Liver (tissue), 9 donors: ENCODE data around the gene CEP128. TPM values are rescaled to one million over a fixed set of nuclear protein-coding genes. Genes with fewer than 3 reads are reported as not detected.

Experiments
- DNase-seq: peaks from one replicate; pipeline ENCODE4 v3.0.0-alpha.2; 2017; ENCODE audit warnings: low spot score
- H3K27ac ChIP-seq, 2 donors: one replicate each; pipeline ENCODE4 v1.7.0; 2013; ENCODE audit warnings: inconsistent platforms in 2 of 2, low read length in 2 of 2, control low read depth in 1 of 2, low read depth in 1 of 2, mild to moderate bottlenecking in 1 of 2
- H3K27me3 ChIP-seq, 4 donors: one replicate each; pipeline versions ENCODE4 v1.6.1 to v1.7.0; 2013; ENCODE audit warnings: low read length in 3 of 4, inconsistent platforms in 1 of 4, mild to moderate bottlenecking in 1 of 4, moderate library complexity in 1 of 4; ENCODE audit not compliant: control insufficient read depth in 4 of 4, insufficient read depth in 4 of 4
- H3K36me3 ChIP-seq, 4 donors: one replicate each; pipeline versions ENCODE4 v1.6.1 to v1.7.0; 2013; ENCODE audit warnings: low read length in 3 of 4, mild to moderate bottlenecking in 3 of 4, low read depth in 1 of 4, moderate library complexity in 1 of 4; ENCODE audit not compliant: control insufficient read depth in 4 of 4, insufficient read depth in 3 of 4
- H3K4me1 ChIP-seq, 4 donors: one replicate each; pipeline versions ENCODE4 v1.6.1 to v1.7.0; 2013; ENCODE audit warnings: low read length in 3 of 4, mild to moderate bottlenecking in 3 of 4, moderate library complexity in 1 of 4; ENCODE audit not compliant: control insufficient read depth in 4 of 4, insufficient read depth in 4 of 4
- H3K4me3 ChIP-seq, 3 donors: one replicate each; pipeline versions ENCODE4 v1.6.1 to v1.7.0; 2013; ENCODE audit warnings: low read length in 3 of 3, control low read depth in 1 of 3, low read depth in 1 of 3, mild to moderate bottlenecking in 1 of 3
- H3K9ac ChIP-seq, 2 donors: one replicate each; pipeline ENCODE4 v1.7.0; 2013; ENCODE audit warnings: low read length in 2 of 2, mild to moderate bottlenecking in 2 of 2, moderate library complexity in 2 of 2, control low read depth in 1 of 2, low read depth in 1 of 2
- H3K9me3 ChIP-seq, 4 donors: one replicate each; pipeline versions ENCODE4 v1.6.1 to v1.7.0; 2013; ENCODE audit warnings: low read length in 3 of 4; ENCODE audit not compliant: control insufficient read depth in 4 of 4
- EGR1 ChIP-seq, 2 donors: IDR thresholded peaks; 2 replicates each; pipeline ENCODE4 v1.6.1; 2016 to 2018; ENCODE audit warnings: antibody characterized with exemption in 2 of 2, low read depth in 2 of 2
- FOXA1 ChIP-seq: IDR thresholded peaks from 2 replicates; pipeline ENCODE4 v1.6.1; 2016; ENCODE audit warnings: antibody characterized with exemption
- FOXA2 ChIP-seq: IDR thresholded peaks from 2 replicates; pipeline ENCODE4 v1.6.1; 2016; ENCODE audit warnings: antibody characterized with exemption
- GABPA ChIP-seq, 2 donors: IDR thresholded peaks in 1 of 2; conservative IDR thresholded peaks in 1 of 2; 2 replicates each; pipeline ENCODE4 v1.6.1; 2016; ENCODE audit warnings: antibody characterized with exemption in 2 of 2, mild to moderate bottlenecking in 1 of 2, moderate library complexity in 1 of 2
- HNF4A ChIP-seq, 2 donors: conservative IDR thresholded peaks; 2 replicates each; pipeline ENCODE4 v1.6.1; 2016; ENCODE audit warnings: antibody characterized with exemption in 2 of 2, mild to moderate bottlenecking in 2 of 2
- HNF4G ChIP-seq: IDR thresholded peaks from 2 replicates; pipeline ENCODE4 v1.6.1; 2016; ENCODE audit warnings: antibody characterized with exemption
- JUND ChIP-seq, 2 donors: IDR thresholded peaks; 2 replicates each; pipeline ENCODE4 v1.6.1; 2016; ENCODE audit warnings: antibody characterized with exemption in 2 of 2
- NR2F2 ChIP-seq: IDR thresholded peaks from 2 replicates; pipeline ENCODE4 v1.6.1; 2016; ENCODE audit warnings: antibody characterized with exemption
- RAD21 ChIP-seq, 2 donors: IDR thresholded peaks; 2 replicates each; pipeline ENCODE4 v1.6.1; 2016; ENCODE audit warnings: antibody characterized with exemption in 2 of 2, mild to moderate bottlenecking in 2 of 2
- RXRA ChIP-seq, 2 donors: IDR thresholded peaks; 2 replicates each; pipeline ENCODE4 v1.6.1; 2017 to 2018; ENCODE audit warnings: antibody characterized with exemption in 2 of 2, mild to moderate bottlenecking in 1 of 2
- SP1 ChIP-seq: IDR thresholded peaks from 2 replicates; pipeline ENCODE4 v1.6.1; 2018; ENCODE audit warnings: antibody characterized with exemption, mild to moderate bottlenecking
- YY1 ChIP-seq: IDR thresholded peaks from 2 replicates; pipeline ENCODE4 v1.6.1; 2016; ENCODE audit warnings: antibody characterized with exemption, mild to moderate bottlenecking
- WGBS: extraction: QIAGEN DNeasy Blood & Tissue Kit; methylation state at CpG from one replicate; pipeline ENCODE4 v1.1.7; 2013; 5-methylcytosine and 5-hydroxymethylcytosine counted together
- polyA plus RNA-seq, 2 donors: library from polyadenylated mRNA; stranded (reverse) in 1 of 2; unstranded in 1 of 2; fragments of 200-250 nt in 1 of 2; fragments of >200 nt in 1 of 2; fragmentation: Nextera tagmentation in 1 of 2; extraction: Ambion mirVana in 1 of 2; gene quantifications; one replicate each; pipeline versions ENCODE4 v1.2.1 to v1.2.3, GENCODE V29; 2013 to 2015
- total RNA-seq, 2 donors: library from RNA; depleted of rRNA; stranded (reverse); fragments of >200 nt; gene quantifications; one replicate each; pipeline ENCODE4 v1.2.3, GENCODE V29; 2014
- TF ChIP-seq, protein P1 (sequence below): IDR thresholded peaks from 2 replicates; pipeline ENCODE4 v1.6.1; 2016; ENCODE audit warnings: antibody characterized with exemption, mild to moderate bottlenecking
- TF ChIP-seq, protein P2 (sequence below): IDR thresholded peaks from 2 replicates; pipeline ENCODE4 v1.6.1; 2016; ENCODE audit warnings: antibody characterized with exemption
- TF ChIP-seq, protein P3 (sequence below): IDR thresholded peaks from 2 replicates; pipeline ENCODE4 v1.6.1; 2016; ENCODE audit warnings: antibody characterized with exemption
- TF ChIP-seq, protein P4 (sequence below): fragments of 150-350 bp; IDR thresholded peaks from 2 replicates; pipeline ENCODE4 v1.5.1; 2017; ENCODE audit warnings: improper control_type of control experiment, low read depth, low read length; ENCODE audit not compliant: missing input control
- TF ChIP-seq, protein P5 (sequence below): IDR thresholded peaks from 2 replicates; pipeline ENCODE4 v1.6.1; 2016; ENCODE audit warnings: antibody characterized with exemption
- donor health status: healthy.
- donor health status: healthy.
- donor health status: healthy.
- donor health status: healthy.
- donor health status: healthy.

CEP128 gene
- total and polyA plus RNA-seq, 4 donors: 0.27 to 3.8 (median 1.4) TPM

DNA sequence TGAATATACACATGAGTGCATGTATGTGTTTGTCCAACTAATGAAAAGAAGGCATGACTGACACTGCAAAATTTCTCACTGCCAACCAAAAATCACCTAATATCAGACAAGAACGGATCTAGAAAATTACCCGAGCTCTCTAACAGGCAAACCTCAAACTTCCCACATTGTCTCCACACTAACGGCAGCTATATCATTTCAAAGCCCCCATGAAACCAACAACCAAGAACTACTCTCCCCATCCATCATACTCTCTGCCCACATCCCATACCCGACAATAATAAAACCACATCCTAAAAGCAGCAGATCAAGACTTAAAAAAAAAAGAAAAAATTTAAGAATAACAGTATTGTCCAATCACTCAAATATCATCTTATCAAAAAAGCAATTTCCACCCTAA lies 227.1 kb downstream of the CEP128 start:
- H3K9ac ChIP-seq: no peak overlapping the region
- no peak overlapping the region for H3K27ac ChIP-seq
- H3K27me3 ChIP-seq: no peaks in the 10 kb centered on the region
- TF ChIP-seq FOXA2 (no peak), JUND (IDR thresholded peaks at IDR 0.05) (no peak), HNF4G (no peak), RXRA (IDR thresholded peaks at IDR 0.05) (no peak), YY1 (no peak), RAD21 (IDR thresholded peaks at IDR 0.05) (no peak), SP1 (no peak), EGR1 (IDR thresholded peaks at IDR 0.05; ENCODE audit: low read depth in 2 of 2) (no peak), NR2F2 (no peak), GABPA (IDR thresholded peaks at IDR 0.05 in 1 of 2, conservative IDR thresholded peaks at IDR 0.05 in 1 of 2) (no peak), FOXA1 (no peak)
- TF ChIP-seq, protein P1, sequence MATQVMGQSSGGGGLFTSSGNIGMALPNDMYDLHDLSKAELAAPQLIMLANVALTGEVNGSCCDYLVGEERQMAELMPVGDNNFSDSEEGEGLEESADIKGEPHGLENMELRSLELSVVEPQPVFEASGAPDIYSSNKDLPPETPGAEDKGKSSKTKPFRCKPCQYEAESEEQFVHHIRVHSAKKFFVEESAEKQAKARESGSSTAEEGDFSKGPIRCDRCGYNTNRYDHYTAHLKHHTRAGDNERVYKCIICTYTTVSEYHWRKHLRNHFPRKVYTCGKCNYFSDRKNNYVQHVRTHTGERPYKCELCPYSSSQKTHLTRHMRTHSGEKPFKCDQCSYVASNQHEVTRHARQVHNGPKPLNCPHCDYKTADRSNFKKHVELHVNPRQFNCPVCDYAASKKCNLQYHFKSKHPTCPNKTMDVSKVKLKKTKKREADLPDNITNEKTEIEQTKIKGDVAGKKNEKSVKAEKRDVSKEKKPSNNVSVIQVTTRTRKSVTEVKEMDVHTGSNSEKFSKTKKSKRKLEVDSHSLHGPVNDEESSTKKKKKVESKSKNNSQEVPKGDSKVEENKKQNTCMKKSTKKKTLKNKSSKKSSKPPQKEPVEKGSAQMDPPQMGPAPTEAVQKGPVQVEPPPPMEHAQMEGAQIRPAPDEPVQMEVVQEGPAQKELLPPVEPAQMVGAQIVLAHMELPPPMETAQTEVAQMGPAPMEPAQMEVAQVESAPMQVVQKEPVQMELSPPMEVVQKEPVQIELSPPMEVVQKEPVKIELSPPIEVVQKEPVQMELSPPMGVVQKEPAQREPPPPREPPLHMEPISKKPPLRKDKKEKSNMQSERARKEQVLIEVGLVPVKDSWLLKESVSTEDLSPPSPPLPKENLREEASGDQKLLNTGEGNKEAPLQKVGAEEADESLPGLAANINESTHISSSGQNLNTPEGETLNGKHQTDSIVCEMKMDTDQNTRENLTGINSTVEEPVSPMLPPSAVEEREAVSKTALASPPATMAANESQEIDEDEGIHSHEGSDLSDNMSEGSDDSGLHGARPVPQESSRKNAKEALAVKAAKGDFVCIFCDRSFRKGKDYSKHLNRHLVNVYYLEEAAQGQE: no peak
- TF ChIP-seq, protein P2, sequence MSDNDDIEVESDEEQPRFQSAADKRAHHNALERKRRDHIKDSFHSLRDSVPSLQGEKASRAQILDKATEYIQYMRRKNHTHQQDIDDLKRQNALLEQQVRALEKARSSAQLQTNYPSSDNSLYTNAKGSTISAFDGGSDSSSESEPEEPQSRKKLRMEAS: no peak
- TF ChIP-seq, protein P3, sequence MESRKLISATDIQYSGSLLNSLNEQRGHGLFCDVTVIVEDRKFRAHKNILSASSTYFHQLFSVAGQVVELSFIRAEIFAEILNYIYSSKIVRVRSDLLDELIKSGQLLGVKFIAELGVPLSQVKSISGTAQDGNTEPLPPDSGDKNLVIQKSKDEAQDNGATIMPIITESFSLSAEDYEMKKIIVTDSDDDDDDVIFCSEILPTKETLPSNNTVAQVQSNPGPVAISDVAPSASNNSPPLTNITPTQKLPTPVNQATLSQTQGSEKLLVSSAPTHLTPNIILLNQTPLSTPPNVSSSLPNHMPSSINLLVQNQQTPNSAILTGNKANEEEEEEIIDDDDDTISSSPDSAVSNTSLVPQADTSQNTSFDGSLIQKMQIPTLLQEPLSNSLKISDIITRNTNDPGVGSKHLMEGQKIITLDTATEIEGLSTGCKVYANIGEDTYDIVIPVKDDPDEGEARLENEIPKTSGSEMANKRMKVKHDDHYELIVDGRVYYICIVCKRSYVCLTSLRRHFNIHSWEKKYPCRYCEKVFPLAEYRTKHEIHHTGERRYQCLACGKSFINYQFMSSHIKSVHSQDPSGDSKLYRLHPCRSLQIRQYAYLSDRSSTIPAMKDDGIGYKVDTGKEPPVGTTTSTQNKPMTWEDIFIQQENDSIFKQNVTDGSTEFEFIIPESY: no peak
- no peaks in the 10 kb centered on the region for H3K36me3 ChIP-seq
- 84% methylated on average over 4 of the region's 4 CpGs for WGBS
- no peaks in the 10 kb centered on the region for H3K4me1 ChIP-seq
- no peak overlapping the region for H3K4me3 ChIP-seq
- no peaks in the 10 kb centered on the region for H3K9me3 ChIP-seq
- DNase-seq: no peak

DNA sequence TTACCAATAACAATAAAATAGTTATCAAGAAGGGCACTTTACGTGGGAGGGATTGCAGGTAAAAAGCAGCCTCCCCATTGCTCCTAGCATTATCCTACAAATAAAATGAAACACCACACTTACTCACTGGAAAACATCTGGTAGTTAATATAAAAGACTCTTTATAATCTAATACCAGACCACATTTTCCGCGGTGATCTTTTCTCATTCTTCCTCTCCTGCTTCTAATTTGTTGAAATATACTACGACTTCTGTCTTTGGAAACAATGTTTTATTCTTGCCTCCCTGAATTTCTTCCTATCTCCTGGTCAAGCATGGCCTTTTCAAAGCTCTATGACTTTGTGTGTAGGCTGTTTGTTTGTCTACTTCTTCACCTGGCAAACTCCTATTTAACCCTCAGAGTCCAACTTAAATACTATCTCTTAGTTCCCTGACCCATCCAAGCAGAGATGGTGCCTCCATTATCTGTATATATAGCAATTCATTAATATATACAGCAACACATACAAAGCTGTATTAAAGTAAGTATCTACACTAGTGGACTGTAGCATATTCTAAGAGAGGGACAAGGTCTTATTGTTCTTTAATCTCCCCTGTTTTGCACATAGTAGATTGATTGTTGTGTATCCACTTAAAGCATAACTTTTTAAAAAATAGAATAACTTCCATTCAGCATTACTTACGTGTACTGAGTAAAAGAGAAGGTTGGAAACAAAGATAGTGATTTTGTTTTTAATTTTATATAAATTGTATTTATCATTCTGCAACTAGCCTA lies 228.3 kb downstream of the CEP128 start:
- no peak for DNase-seq
- WGBS: 97% methylated on average over 5 of the region's 5 CpGs
- Histone ChIP-seq H3K4me1 (no peaks in the 10 kb centered on the region), H3K9ac (no peak overlapping the region), H3K9me3 (no peaks in the 10 kb centered on the region), H3K4me3 (no peak overlapping the region), H3K36me3 (no peaks in the 10 kb centered on the region), H3K27me3 (no peaks in the 10 kb centered on the region), H3K27ac (no peak overlapping the region)
- no peak for TF ChIP-seq JUND (IDR thresholded peaks at IDR 0.05)
- no peak for TF ChIP-seq RAD21 (IDR thresholded peaks at IDR 0.05)
- TF ChIP-seq, protein P1: no peak
- TF ChIP-seq, protein P4, sequence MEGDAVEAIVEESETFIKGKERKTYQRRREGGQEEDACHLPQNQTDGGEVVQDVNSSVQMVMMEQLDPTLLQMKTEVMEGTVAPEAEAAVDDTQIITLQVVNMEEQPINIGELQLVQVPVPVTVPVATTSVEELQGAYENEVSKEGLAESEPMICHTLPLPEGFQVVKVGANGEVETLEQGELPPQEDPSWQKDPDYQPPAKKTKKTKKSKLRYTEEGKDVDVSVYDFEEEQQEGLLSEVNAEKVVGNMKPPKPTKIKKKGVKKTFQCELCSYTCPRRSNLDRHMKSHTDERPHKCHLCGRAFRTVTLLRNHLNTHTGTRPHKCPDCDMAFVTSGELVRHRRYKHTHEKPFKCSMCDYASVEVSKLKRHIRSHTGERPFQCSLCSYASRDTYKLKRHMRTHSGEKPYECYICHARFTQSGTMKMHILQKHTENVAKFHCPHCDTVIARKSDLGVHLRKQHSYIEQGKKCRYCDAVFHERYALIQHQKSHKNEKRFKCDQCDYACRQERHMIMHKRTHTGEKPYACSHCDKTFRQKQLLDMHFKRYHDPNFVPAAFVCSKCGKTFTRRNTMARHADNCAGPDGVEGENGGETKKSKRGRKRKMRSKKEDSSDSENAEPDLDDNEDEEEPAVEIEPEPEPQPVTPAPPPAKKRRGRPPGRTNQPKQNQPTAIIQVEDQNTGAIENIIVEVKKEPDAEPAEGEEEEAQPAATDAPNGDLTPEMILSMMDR: no peak
- TF ChIP-seq HNF4A (conservative IDR thresholded peaks at IDR 0.05): no peak
- TF ChIP-seq, protein P2: no peak
- TF ChIP-seq EGR1 (IDR thresholded peaks at IDR 0.05; ENCODE audit: low read depth in 2 of 2): no peak
- no peak for TF ChIP-seq FOXA2
- no peak for TF ChIP-seq SP1
- TF ChIP-seq NR2F2: no peak
- no peak for TF ChIP-seq YY1
- no peak for TF ChIP-seq GABPA (IDR thresholded peaks at IDR 0.05 in 1 of 2, conservative IDR thresholded peaks at IDR 0.05 in 1 of 2)
- no peak for TF ChIP-seq FOXA1
- no peak for TF ChIP-seq RXRA (IDR thresholded peaks at IDR 0.05)
- TF ChIP-seq, protein P5, sequence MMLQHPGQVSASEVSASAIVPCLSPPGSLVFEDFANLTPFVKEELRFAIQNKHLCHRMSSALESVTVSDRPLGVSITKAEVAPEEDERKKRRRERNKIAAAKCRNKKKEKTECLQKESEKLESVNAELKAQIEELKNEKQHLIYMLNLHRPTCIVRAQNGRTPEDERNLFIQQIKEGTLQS: no peak
